Suprapubic skin (tissue), 4 donors: ENCODE results near the gene ACOD1. TPM values are rescaled to one million over a fixed set of nuclear protein-coding genes. Genes with fewer than 3 reads are reported as not detected.

ENCODE experiments used
- DNase-seq, 2 donors: peaks; one replicate each; pipeline ENCODE4 v3.0.0-alpha.2; 2019; ENCODE audit warnings: low spot score in 2 of 2
- H3K27ac ChIP-seq: fragments of 200-600 bp; sonication (generic); one replicate; pipeline ENCODE4 v1.5.1; 2019
- H3K27me3 ChIP-seq: fragments of 200-600 bp; sonication (generic); one replicate; pipeline ENCODE4 v1.5.1; 2019
- H3K36me3 ChIP-seq: fragments of 200-600 bp; sonication (generic); one replicate; pipeline ENCODE4 v1.5.1; 2019
- H3K4me1 ChIP-seq: fragments of 200-600 bp; sonication (generic); one replicate; pipeline ENCODE4 v1.5.1; 2019
- H3K4me3 ChIP-seq: fragments of 200-600 bp; sonication (generic); one replicate; pipeline ENCODE4 v1.5.1; 2019; ENCODE audit warnings: mild to moderate bottlenecking
- H3K9me3 ChIP-seq: fragments of 200-600 bp; sonication (generic); one replicate; pipeline ENCODE4 v1.5.1; 2019
- CTCF ChIP-seq, 2 donors: fragments of 200-600 bp in 1 of 2; fragments of 450-650 bp in 1 of 2; sonication (generic) in 1 of 2; IDR thresholded peaks; one replicate each; pipeline ENCODE4 v1.5.1; 2016 to 2019; ENCODE audit warnings: antibody characterized with exemption in 2 of 2, mild to moderate bottlenecking in 1 of 2, moderate library complexity in 1 of 2
- EP300 ChIP-seq: sonication (generic); formaldehyde crosslinking; IDR thresholded peaks from one replicate; pipeline ENCODE4 v1.6.1; 2017; ENCODE audit warnings: antibody characterized with exemption
- POLR2A ChIP-seq, 2 donors: fragments of 450-650 bp; IDR thresholded peaks; one replicate each; pipeline ENCODE4 v1.6.1; 2017; ENCODE audit warnings: antibody characterized with exemption in 2 of 2, mild to moderate bottlenecking in 2 of 2, moderate library complexity in 2 of 2
- POLR2AphosphoS5 ChIP-seq, 3 donors: sonication (generic); formaldehyde crosslinking; IDR thresholded peaks; one replicate each; pipeline ENCODE4 v1.6.1; 2017; ENCODE audit warnings: antibody characterized with exemption in 3 of 3
- WGBS: methylation state at CpG from one replicate; pipeline ENCODE4 v1.1.5; 2018; 5-methylcytosine and 5-hydroxymethylcytosine counted together
- total RNA-seq, 4 donors: library from RNA; depleted of rRNA; stranded (reverse); fragments of >200 nt; gene quantifications; one replicate each; pipeline ENCODE4 v1.1.0, GENCODE V29; 2016

ACOD1 gene
- total RNA-seq, 4 donors from 2014 or later: not detected

GRCh38 chr13:76991796-76992547 lies 43.7 kb downstream of the ACOD1 start, which contains the start of gene CLN5:
TSS of gene CLN5 (plus strand) at chr13:76992081. CDS start at chr13:76992099, 18 bp downstream.
- Histone ChIP-seq H3K27ac (peak within 1 kb of the TSS; percentile 96), H3K9me3 (no peaks in the 10 kb centered on the region), H3K4me3 (peak within 1 kb of the TSS; percentile 92), H3K36me3 (peaks cover 8% of the 10 kb centered on the region), H3K27me3 (no peaks in the 10 kb centered on the region), H3K4me1 (peaks cover 25% of the 10 kb centered on the region)
- peak; percentile 95 to 97 for DNase-seq
- 0% methylated on average over 13 of the region's 73 CpGs for whole genome bisulfite sequencing
- TF ChIP-seq CTCF (IDR thresholded peaks at IDR 0.05) (no peak), EP300 (no peak), POLR2A (IDR thresholded peaks at IDR 0.05) (peak; percentile 83 to 91), POLR2AphosphoS5 (IDR thresholded peaks at IDR 0.05) (peak; percentile 17 to 94 (median 93))

GRCh38 chr13:76992548-76993001 lies 44.3 kb downstream of the ACOD1 start:
- peak in 1 of 2 donors; percentile 71 for DNase-seq
- Histone ChIP-seq H3K4me3 (peak overlapping the region; percentile 92), H3K27me3 (no peaks in the 10 kb centered on the region), H3K36me3 (peaks cover 8% of the 10 kb centered on the region), H3K9me3 (no peaks in the 10 kb centered on the region), H3K4me1 (peaks cover 25% of the 10 kb centered on the region), H3K27ac (peak overlapping the region; percentile 96)
- TF ChIP-seq POLR2A (IDR thresholded peaks at IDR 0.05) (no peak), EP300 (no peak), CTCF (IDR thresholded peaks at IDR 0.05) (no peak), POLR2AphosphoS5 (IDR thresholded peaks at IDR 0.05) (no peak)
- 0% methylated on average over 5 of the region's 20 CpGs for WGBS

GRCh38 chr13:76993021-76993420 lies 44.7 kb downstream of the ACOD1 start:
- H3K36me3 ChIP-seq: peaks cover 10% of the 10 kb centered on the region
- peak overlapping the region; percentile 96 for H3K27ac ChIP-seq
- H3K27me3 ChIP-seq: no peaks in the 10 kb centered on the region
- H3K4me1 ChIP-seq: peaks cover 25% of the 10 kb centered on the region
- TF ChIP-seq POLR2A (IDR thresholded peaks at IDR 0.05) (no peak), POLR2AphosphoS5 (IDR thresholded peaks at IDR 0.05) (no peak), CTCF (IDR thresholded peaks at IDR 0.05) (no peak), EP300 (no peak)
- no peaks in the 10 kb centered on the region for H3K9me3 ChIP-seq
- H3K4me3 ChIP-seq: peak overlapping the region; percentile 92
- WGBS: 14% methylated on average over 3 of the region's 3 CpGs
- no peak for DNase-seq

GRCh38 chr13:76993473-76993872 lies 45.2 kb downstream of the ACOD1 start:
- Histone ChIP-seq H3K27ac (no peak overlapping the region), H3K4me3 (peak overlapping the region; percentile 92), H3K9me3 (no peaks in the 10 kb centered on the region), H3K4me1 (peaks cover 25% of the 10 kb centered on the region), H3K36me3 (peaks cover 14% of the 10 kb centered on the region), H3K27me3 (no peaks in the 10 kb centered on the region)
- 73% methylated on average over 5 of the region's 5 CpGs for WGBS
- TF ChIP-seq POLR2AphosphoS5 (IDR thresholded peaks at IDR 0.05): no peak
- no peak for TF ChIP-seq EP300
- no peak for TF ChIP-seq POLR2A (IDR thresholded peaks at IDR 0.05)
- no peak for TF ChIP-seq CTCF (IDR thresholded peaks at IDR 0.05)
- no peak for DNase-seq

- no peak for DNase-seq
- WGBS: 97% methylated on average over 3 of the region's 3 CpGs
- Histone ChIP-seq H3K4me1 (peaks cover 25% of the 10 kb centered on the region), H3K27me3 (no peaks in the 10 kb centered on the region), H3K36me3 (peaks cover 16% of the 10 kb centered on the region), H3K9me3 (no peaks in the 10 kb centered on the region), H3K4me3 (no peak overlapping the region), H3K27ac (no peak overlapping the region)
- TF ChIP-seq EP300 (no peak), POLR2A (IDR thresholded peaks at IDR 0.05) (no peak)
These were observed 46.0 kb downstream of the ACOD1 start for GRCh38 chr13:76994281-76994680.
